Measurements from ENCODE around the gene ESYT2.

DNA sequence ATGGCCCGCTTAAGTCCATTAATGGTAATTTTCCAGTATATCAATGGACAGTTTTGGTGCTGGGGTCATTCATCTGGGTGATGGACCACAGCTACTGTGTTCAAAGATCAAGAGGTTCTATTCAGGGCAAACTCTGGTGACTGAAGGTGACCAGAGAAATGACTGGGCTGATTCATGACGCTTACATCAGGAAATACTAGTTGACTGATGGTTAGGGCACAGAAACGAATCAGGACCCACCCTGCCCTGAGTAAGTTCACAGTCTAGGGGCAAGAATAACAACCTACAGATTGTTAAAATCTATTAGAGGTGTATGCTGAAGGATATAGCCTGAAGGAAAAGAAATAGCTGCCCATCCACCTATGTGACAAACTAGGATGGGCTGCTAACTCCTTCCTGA lies 134.3 kb downstream of the ESYT2 start:
- TF ChIP-seq, protein P1, sequence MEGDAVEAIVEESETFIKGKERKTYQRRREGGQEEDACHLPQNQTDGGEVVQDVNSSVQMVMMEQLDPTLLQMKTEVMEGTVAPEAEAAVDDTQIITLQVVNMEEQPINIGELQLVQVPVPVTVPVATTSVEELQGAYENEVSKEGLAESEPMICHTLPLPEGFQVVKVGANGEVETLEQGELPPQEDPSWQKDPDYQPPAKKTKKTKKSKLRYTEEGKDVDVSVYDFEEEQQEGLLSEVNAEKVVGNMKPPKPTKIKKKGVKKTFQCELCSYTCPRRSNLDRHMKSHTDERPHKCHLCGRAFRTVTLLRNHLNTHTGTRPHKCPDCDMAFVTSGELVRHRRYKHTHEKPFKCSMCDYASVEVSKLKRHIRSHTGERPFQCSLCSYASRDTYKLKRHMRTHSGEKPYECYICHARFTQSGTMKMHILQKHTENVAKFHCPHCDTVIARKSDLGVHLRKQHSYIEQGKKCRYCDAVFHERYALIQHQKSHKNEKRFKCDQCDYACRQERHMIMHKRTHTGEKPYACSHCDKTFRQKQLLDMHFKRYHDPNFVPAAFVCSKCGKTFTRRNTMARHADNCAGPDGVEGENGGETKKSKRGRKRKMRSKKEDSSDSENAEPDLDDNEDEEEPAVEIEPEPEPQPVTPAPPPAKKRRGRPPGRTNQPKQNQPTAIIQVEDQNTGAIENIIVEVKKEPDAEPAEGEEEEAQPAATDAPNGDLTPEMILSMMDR (IDR thresholded peaks at IDR 0.05; ENCODE audit: low read depth, low read length, missing input control) = no peak
- TF ChIP-seq JUND (IDR thresholded peaks at IDR 0.05) (no peak), TAF1 (conservative IDR thresholded peaks at IDR 0.05) (no peak), SP1 (IDR thresholded peaks at IDR 0.05) (no peak), FOXA1 (IDR thresholded peaks at IDR 0.05) (no peak), RAD21 (IDR thresholded peaks at IDR 0.05) (no peak), NR2F2 (IDR thresholded peaks at IDR 0.05) (no peak), RXRA (IDR thresholded peaks at IDR 0.05) (no peak), EGR1 (IDR thresholded peaks at IDR 0.05; ENCODE audit: low read depth in 2 of 2) (no peak), YY1 (IDR thresholded peaks at IDR 0.05) (no peak)
- TF ChIP-seq, protein P2, sequence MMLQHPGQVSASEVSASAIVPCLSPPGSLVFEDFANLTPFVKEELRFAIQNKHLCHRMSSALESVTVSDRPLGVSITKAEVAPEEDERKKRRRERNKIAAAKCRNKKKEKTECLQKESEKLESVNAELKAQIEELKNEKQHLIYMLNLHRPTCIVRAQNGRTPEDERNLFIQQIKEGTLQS (IDR thresholded peaks at IDR 0.05) = no peak
- TF ChIP-seq, protein P3, sequence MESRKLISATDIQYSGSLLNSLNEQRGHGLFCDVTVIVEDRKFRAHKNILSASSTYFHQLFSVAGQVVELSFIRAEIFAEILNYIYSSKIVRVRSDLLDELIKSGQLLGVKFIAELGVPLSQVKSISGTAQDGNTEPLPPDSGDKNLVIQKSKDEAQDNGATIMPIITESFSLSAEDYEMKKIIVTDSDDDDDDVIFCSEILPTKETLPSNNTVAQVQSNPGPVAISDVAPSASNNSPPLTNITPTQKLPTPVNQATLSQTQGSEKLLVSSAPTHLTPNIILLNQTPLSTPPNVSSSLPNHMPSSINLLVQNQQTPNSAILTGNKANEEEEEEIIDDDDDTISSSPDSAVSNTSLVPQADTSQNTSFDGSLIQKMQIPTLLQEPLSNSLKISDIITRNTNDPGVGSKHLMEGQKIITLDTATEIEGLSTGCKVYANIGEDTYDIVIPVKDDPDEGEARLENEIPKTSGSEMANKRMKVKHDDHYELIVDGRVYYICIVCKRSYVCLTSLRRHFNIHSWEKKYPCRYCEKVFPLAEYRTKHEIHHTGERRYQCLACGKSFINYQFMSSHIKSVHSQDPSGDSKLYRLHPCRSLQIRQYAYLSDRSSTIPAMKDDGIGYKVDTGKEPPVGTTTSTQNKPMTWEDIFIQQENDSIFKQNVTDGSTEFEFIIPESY (IDR thresholded peaks at IDR 0.05) = no peak
- TF ChIP-seq, protein P4, sequence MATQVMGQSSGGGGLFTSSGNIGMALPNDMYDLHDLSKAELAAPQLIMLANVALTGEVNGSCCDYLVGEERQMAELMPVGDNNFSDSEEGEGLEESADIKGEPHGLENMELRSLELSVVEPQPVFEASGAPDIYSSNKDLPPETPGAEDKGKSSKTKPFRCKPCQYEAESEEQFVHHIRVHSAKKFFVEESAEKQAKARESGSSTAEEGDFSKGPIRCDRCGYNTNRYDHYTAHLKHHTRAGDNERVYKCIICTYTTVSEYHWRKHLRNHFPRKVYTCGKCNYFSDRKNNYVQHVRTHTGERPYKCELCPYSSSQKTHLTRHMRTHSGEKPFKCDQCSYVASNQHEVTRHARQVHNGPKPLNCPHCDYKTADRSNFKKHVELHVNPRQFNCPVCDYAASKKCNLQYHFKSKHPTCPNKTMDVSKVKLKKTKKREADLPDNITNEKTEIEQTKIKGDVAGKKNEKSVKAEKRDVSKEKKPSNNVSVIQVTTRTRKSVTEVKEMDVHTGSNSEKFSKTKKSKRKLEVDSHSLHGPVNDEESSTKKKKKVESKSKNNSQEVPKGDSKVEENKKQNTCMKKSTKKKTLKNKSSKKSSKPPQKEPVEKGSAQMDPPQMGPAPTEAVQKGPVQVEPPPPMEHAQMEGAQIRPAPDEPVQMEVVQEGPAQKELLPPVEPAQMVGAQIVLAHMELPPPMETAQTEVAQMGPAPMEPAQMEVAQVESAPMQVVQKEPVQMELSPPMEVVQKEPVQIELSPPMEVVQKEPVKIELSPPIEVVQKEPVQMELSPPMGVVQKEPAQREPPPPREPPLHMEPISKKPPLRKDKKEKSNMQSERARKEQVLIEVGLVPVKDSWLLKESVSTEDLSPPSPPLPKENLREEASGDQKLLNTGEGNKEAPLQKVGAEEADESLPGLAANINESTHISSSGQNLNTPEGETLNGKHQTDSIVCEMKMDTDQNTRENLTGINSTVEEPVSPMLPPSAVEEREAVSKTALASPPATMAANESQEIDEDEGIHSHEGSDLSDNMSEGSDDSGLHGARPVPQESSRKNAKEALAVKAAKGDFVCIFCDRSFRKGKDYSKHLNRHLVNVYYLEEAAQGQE (IDR thresholded peaks at IDR 0.05) = no peak
- TF ChIP-seq, protein P5, sequence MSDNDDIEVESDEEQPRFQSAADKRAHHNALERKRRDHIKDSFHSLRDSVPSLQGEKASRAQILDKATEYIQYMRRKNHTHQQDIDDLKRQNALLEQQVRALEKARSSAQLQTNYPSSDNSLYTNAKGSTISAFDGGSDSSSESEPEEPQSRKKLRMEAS (IDR thresholded peaks at IDR 0.05) = no peak
